ENCODE data around the gene PITPNC1. TPM values are rescaled to one million over a fixed set of nuclear protein-coding genes. Genes with fewer than 3 reads are reported as not detected.

Gene PITPNC1
- total RNA-seq, 1 experiment from 2014 or later: 37.5 TPM

- DNase-seq: no peak
- H3K27me3 Mint-ChIP-seq (ENCODE audit: low read depth): no peaks in the 10 kb centered on the region
Observed at GRCh38 chr17:67606896-67607604, 230.0 kb downstream of the PITPNC1 start.

More at GRCh38 chr17:67606896-67607604, 230.0 kb downstream of the PITPNC1 start:
- Histone ChIP-seq H3K56ac (ENCODE audit: insufficient read length, low read depth, low read length) (no peak overlapping the region), H2BK20ac (ENCODE audit: low read depth, low read length, poor library complexity, severe bottlenecking) (no peak overlapping the region), H2BK12ac (ENCODE audit: insufficient read length, low read depth, low read length) (no peak overlapping the region), H3K18ac (ENCODE audit: insufficient read length, low read depth, low read length) (no peak overlapping the region), H3K27me3 (ENCODE audit: insufficient read depth, low read length) (no peaks in the 10 kb centered on the region), H2AFZ (ENCODE audit: low read length) (no peak overlapping the region), H3K23ac (ENCODE audit: insufficient read length, low read depth, low read length) (no peak overlapping the region), H3K23me2 (ENCODE audit: insufficient read length, low read depth, low read length, poor library complexity, severe bottlenecking) (no peaks in the 10 kb centered on the region), H4K91ac (ENCODE audit: insufficient read length, low read depth, low read length) (no peak overlapping the region), H3K27ac (ENCODE audit: insufficient read length, low read depth, low read length) (no peak overlapping the region), H4K8ac (replicated peaks; ENCODE audit: insufficient read length, low read depth, low read length) (no peak overlapping the region), H4K20me1 (ENCODE audit: control insufficient read depth, insufficient read depth, insufficient read length) (no peaks in the 10 kb centered on the region), H3K4ac (ENCODE audit: low read depth, low read length) (no peak overlapping the region), H2BK15ac (ENCODE audit: low read depth, low read length) (no peak overlapping the region), H2BK5ac (ENCODE audit: insufficient read length, low read length) (no peak overlapping the region), H3K79me1 (ENCODE audit: insufficient read depth, low read depth, low read length, poor library complexity, severe bottlenecking) (no peaks in the 10 kb centered on the region), H3K79me2 (ENCODE audit: insufficient read depth, low read length) (no peaks in the 10 kb centered on the region), H3K14ac (ENCODE audit: insufficient read depth, low read length) (no peak overlapping the region), H3K9ac (ENCODE audit: extremely low read depth, insufficient read length, low read length) (no peak overlapping the region), H4K5ac (ENCODE audit: insufficient read length, low read depth, low read length) (no peak overlapping the region), H3T11ph (ENCODE audit: low read length) (no peak overlapping the region), H3K4me2 (ENCODE audit: insufficient read depth, insufficient read length, low read length) (no peak overlapping the region), H3K4me1 (ENCODE audit: insufficient read depth, low read length) (no peaks in the 10 kb centered on the region), H3K9me3 (ENCODE audit: control insufficient read depth, low read depth, low read length) (no peaks in the 10 kb centered on the region), H2AK5ac (ENCODE audit: insufficient read length, low read length) (no peak overlapping the region), H2BK120ac (ENCODE audit: low read depth, low read length, poor library complexity, severe bottlenecking) (no peak overlapping the region)
- peaks cover 11 to 13% of the 10 kb centered on the region in 2 experiments for H3K4me1 Mint-ChIP-seq
- TF ChIP-seq CTCF (conservative IDR thresholded peaks at IDR 0.05): peak; percentile 25; the same call in 1 of the 3 replicates
- H3K9me3 Mint-ChIP-seq: no peaks in the 10 kb centered on the region
- no peaks in the 10 kb centered on the region; a peak in 1 of 7 replicates for H3K36me3 Mint-ChIP-seq (ENCODE audit: insufficient read depth in 1 of 3, low read depth in 3 of 3)
- WGBS (ENCODE audit: extremely low coverage, insufficient read length, low lambda C conversion rate): no CpG with 5 or more reads among the region's 10 CpGs
- peak overlapping the region in 2 of 3 experiments; percentile 30 to 80; a peak in 4 of 7 replicates for H3K27ac Mint-ChIP-seq
- H3K4me3 Mint-ChIP-seq: no peak overlapping the region

All from H9 (cell line).